Endothelial cell (in vitro differentiated cells): ENCODE data around the gene TNRC6A. TPM values are rescaled to one million over a fixed set of nuclear protein-coding genes. Genes with fewer than 3 reads are reported as not detected.

Source experiments
- DNase-seq: peaks from one replicate; pipeline ENCODE4 v3.0.0; 2021; ENCODE audit warnings: low spot score
- H3K27ac Mint-ChIP-seq: one replicate; pipeline ENCODE4 v1.8.0; 2021; ENCODE audit warnings: mixed read lengths, inconsistent platforms; ENCODE audit not compliant: unreplicated experiment
- H3K27me3 Mint-ChIP-seq: one replicate; pipeline ENCODE4 v1.8.0; 2021; ENCODE audit warnings: mild to moderate bottlenecking, moderate library complexity, mixed read lengths, inconsistent platforms; ENCODE audit not compliant: unreplicated experiment
- H3K36me3 Mint-ChIP-seq: one replicate; pipeline ENCODE4 v1.8.0; 2021; ENCODE audit warnings: mild to moderate bottlenecking, low read depth, mixed read lengths, inconsistent platforms; ENCODE audit not compliant: unreplicated experiment
- H3K4me1 Mint-ChIP-seq: one replicate; pipeline ENCODE4 v1.8.0; 2021; ENCODE audit warnings: mild to moderate bottlenecking, mixed read lengths, inconsistent platforms; ENCODE audit not compliant: unreplicated experiment
- H3K4me3 Mint-ChIP-seq: one replicate; pipeline ENCODE4 v1.8.0; 2021; ENCODE audit warnings: mild to moderate bottlenecking, mixed read lengths, inconsistent platforms; ENCODE audit not compliant: unreplicated experiment
- H3K9me3 Mint-ChIP-seq: one replicate; pipeline ENCODE4 v1.8.0; 2021; ENCODE audit warnings: mixed read lengths, inconsistent platforms; ENCODE audit not compliant: unreplicated experiment
- CTCF ChIP-seq: fragments of 200-600 bp; sonication (generic); IDR thresholded peaks from one replicate; pipeline ENCODE4 v1.5.0; 2021; ENCODE audit warnings: antibody characterized with exemption; ENCODE audit not compliant: unreplicated experiment
- total RNA-seq: library from RNA; stranded (reverse); fragmentation: NEBNext Ultra II Directional; extraction: Animal tissue kit (Norgen Biotek cat#: 25700); gene quantifications from one replicate; pipeline ENCODE4 v1.2.1, GENCODE V29; 2021; ENCODE audit not compliant: unreplicated experiment

The TNRC6A gene
- total RNA-seq, 1 donor from 2014 or later: 60.5 TPM

- Mint-ChIP-seq H3K4me3 (no peak overlapping the region), H3K4me1 (no peaks in the 10 kb centered on the region), H3K9me3 (no peaks in the 10 kb centered on the region), H3K27ac (no peak overlapping the region), H3K27me3 (peaks cover 1% of the 10 kb centered on the region), H3K36me3 (no peaks in the 10 kb centered on the region)
- TF ChIP-seq CTCF: no peak
- DNase-seq: no peak
These were observed 121.0 kb downstream of the TNRC6A start for GRCh38 chr16:24850289-24850938.

- Mint-ChIP-seq H3K9me3 (no peaks in the 10 kb centered on the region), H3K27ac (no peak overlapping the region), H3K27me3 (peaks cover 1% of the 10 kb centered on the region), H3K4me3 (no peak overlapping the region), H3K4me1 (no peaks in the 10 kb centered on the region), H3K36me3 (no peaks in the 10 kb centered on the region)
- DNase-seq: no peak
- TF ChIP-seq CTCF: no peak
These were observed 122.2 kb downstream of the TNRC6A start for GRCh38 chr16:24851700-24852099.

GRCh38 chr16:24852281-24852721 is 122.8 kb downstream of the TNRC6A start:
- TF ChIP-seq CTCF: no peak
- Mint-ChIP-seq H3K4me3 (no peak overlapping the region), H3K36me3 (no peaks in the 10 kb centered on the region), H3K27me3 (peaks cover 1% of the 10 kb centered on the region), H3K9me3 (no peaks in the 10 kb centered on the region), H3K27ac (no peak overlapping the region), H3K4me1 (no peaks in the 10 kb centered on the region)
- DNase-seq: no peak

GRCh38 chr16:24853169-24853824 is 123.8 kb downstream of the TNRC6A start:
- H3K36me3 Mint-ChIP-seq: no peaks in the 10 kb centered on the region
- no peak for TF ChIP-seq CTCF
- no peak for DNase-seq
- H3K9me3 Mint-ChIP-seq: no peaks in the 10 kb centered on the region
- no peaks in the 10 kb centered on the region for H3K4me1 Mint-ChIP-seq
- H3K27me3 Mint-ChIP-seq: peaks cover 1% of the 10 kb centered on the region
- no peak overlapping the region for H3K4me3 Mint-ChIP-seq
- H3K27ac Mint-ChIP-seq: no peak overlapping the region

GRCh38 chr16:24853830-24854229 is 124.4 kb downstream of the TNRC6A start:
- Mint-ChIP-seq H3K27ac (no peak overlapping the region), H3K27me3 (no peaks in the 10 kb centered on the region)

More at GRCh38 chr16:24853830-24854229, 124.4 kb downstream of the TNRC6A start:
- TF ChIP-seq CTCF: no peak
- no peaks in the 10 kb centered on the region for H3K9me3 Mint-ChIP-seq
- H3K4me1 Mint-ChIP-seq: no peaks in the 10 kb centered on the region
- no peaks in the 10 kb centered on the region for H3K36me3 Mint-ChIP-seq
- DNase-seq: no peak
- H3K4me3 Mint-ChIP-seq: no peak overlapping the region
